Neural cell (in vitro differentiated cells): Measurements from ENCODE around the gene KCNK2. TPM values are rescaled to one million over a fixed set of nuclear protein-coding genes. Genes with fewer than 3 reads are reported as not detected.

Source experiments
- H2AFZ ChIP-seq: fragments of 200-600, 300-800 bp; sonication (generic), shearing (Covaris generic); 2 replicates; pipeline ENCODE4 v1.6.0; 2014; ENCODE audit warnings: low read depth, mild to moderate bottlenecking, antibody characterized with exemption, low read length, moderate library complexity
- H3F3A ChIP-seq: fragments of 200-600 bp; shearing (Covaris generic); 2 replicates; pipeline ENCODE4 v1.6.1; 2016; ENCODE audit warnings: mild to moderate bottlenecking, moderate library complexity, mixed read lengths, antibody characterized with exemption, low read length; ENCODE audit not compliant: insufficient read depth, poor library complexity, severe bottlenecking
- H3K27ac ChIP-seq: fragments of 200-600, 300-800 bp; sonication (generic), shearing (Covaris generic); 2 replicates; pipeline ENCODE4 v1.5.1; 2014; ENCODE audit warnings: mild to moderate bottlenecking, low read length, moderate library complexity
- H3K27me3 ChIP-seq: fragments of 300-800, 200-600 bp; sonication (generic), shearing (Covaris generic); 2 replicates; pipeline ENCODE4 v1.6.0; 2014; ENCODE audit warnings: mild to moderate bottlenecking, low read depth, low read length, moderate library complexity; ENCODE audit not compliant: insufficient read depth
- H3K36me3 ChIP-seq: fragments of 300-800, 200-600 bp; sonication (generic), shearing (Covaris generic); 2 replicates; pipeline ENCODE4 v1.5.1; 2014; ENCODE audit warnings: mild to moderate bottlenecking, antibody characterized with exemption, low read length, moderate library complexity; ENCODE audit not compliant: insufficient read depth
- H3K4me2 ChIP-seq: fragments of 300-800, 200-600 bp; sonication (generic), shearing (Covaris generic); 2 replicates; pipeline ENCODE4 v1.6.0; 2014; ENCODE audit warnings: mild to moderate bottlenecking, low read length
- H3K4me3 ChIP-seq: fragments of 300-800, 200-600 bp; sonication (generic), shearing (Covaris generic); 2 replicates; pipeline ENCODE4 v1.5.1; 2014; ENCODE audit warnings: mild to moderate bottlenecking, low read length, moderate library complexity
- H3K79me2 ChIP-seq: fragments of 200-600 bp; shearing (Covaris generic); replicated peaks from 2 replicates; pipeline ENCODE4 v1.6.0; 2014; ENCODE audit warnings: mild to moderate bottlenecking, low read length, moderate library complexity; ENCODE audit not compliant: insufficient read depth
- H3K9ac ChIP-seq: fragments of 300-800, 200-600 bp; sonication (generic), shearing (Covaris generic); 2 replicates; pipeline ENCODE4 v1.6.1; 2016; ENCODE audit warnings: mild to moderate bottlenecking, low read length, mixed read lengths
- H3K9me2 ChIP-seq: fragments of 200-600 bp; shearing (Covaris generic); 2 replicates; pipeline ENCODE4 v1.6.1; 2016; ENCODE audit warnings: mild to moderate bottlenecking, low read length, mixed read lengths; ENCODE audit not compliant: insufficient read depth
- H3K9me3 ChIP-seq: fragments of 200-600, 300-800 bp; sonication (generic), shearing (Covaris generic); 2 replicates; pipeline ENCODE4 v1.6.1; 2016; ENCODE audit warnings: mild to moderate bottlenecking, mixed run types, low read length, moderate library complexity, mixed read lengths
- H4K20me1 ChIP-seq: fragments of 200-600 bp; shearing (Covaris generic); 2 replicates; pipeline ENCODE4 v1.6.1; 2016; ENCODE audit warnings: mild to moderate bottlenecking, mixed run types; ENCODE audit not compliant: insufficient read depth
- CTCF ChIP-seq: fragments of 450-650 bp; IDR thresholded peaks from 2 replicates; pipeline ENCODE4 v1.5.1; 2014; ENCODE audit warnings: antibody characterized with exemption, mild to moderate bottlenecking, moderate library complexity; ENCODE audit not compliant: poor library complexity, severe bottlenecking
- EP300 ChIP-seq: fragments of 450-650 bp; conservative IDR thresholded peaks from 2 replicates; pipeline ENCODE4 v1.6.1; 2014; ENCODE audit warnings: antibody characterized with exemption, mild to moderate bottlenecking, moderate library complexity; ENCODE audit not compliant: poor library complexity, severe bottlenecking
- EZH2 ChIP-seq: fragments of 200-600, 300-800 bp; shearing (Covaris generic), sonication (generic); IDR thresholded peaks from 2 replicates; pipeline ENCODE4 v1.6.1; 2014; ENCODE audit warnings: antibody characterized with exemption, low read length, borderline replicate concordance, mild to moderate bottlenecking; ENCODE audit not compliant: insufficient read depth, poor library complexity, severe bottlenecking
- MXI1 ChIP-seq: fragments of 450-650 bp; conservative IDR thresholded peaks from 2 replicates; pipeline ENCODE4 v1.6.1; 2014; ENCODE audit warnings: antibody characterized with exemption, mild to moderate bottlenecking; ENCODE audit not compliant: poor library complexity, severe bottlenecking
- POLR2AphosphoS5 ChIP-seq: IDR thresholded peaks from 2 replicates; pipeline ENCODE4 v1.6.1; 2012
- RAD21 ChIP-seq: fragments of 450-650 bp; conservative IDR thresholded peaks from 2 replicates; pipeline ENCODE4 v1.6.1; 2014; ENCODE audit warnings: antibody characterized with exemption, mild to moderate bottlenecking, moderate library complexity
- SMC3 ChIP-seq: fragments of 450-650 bp; conservative IDR thresholded peaks from 2 replicates; pipeline ENCODE4 v1.6.1; 2014; ENCODE audit warnings: antibody characterized with exemption, mild to moderate bottlenecking, moderate library complexity; ENCODE audit not compliant: poor library complexity
- TAF1 ChIP-seq: IDR thresholded peaks from 2 replicates; pipeline ENCODE4 v1.6.1; 2012; ENCODE audit warnings: low read depth
- polyA plus RNA-seq: library from polyadenylated mRNA; depleted of rRNA; stranded (reverse); fragments of >200 nt; gene quantifications from 2 replicates; pipeline ENCODE4 v1.2.3, GENCODE V29; 2014
- TF ChIP-seq, protein P1 (sequence below): IDR thresholded peaks from 2 replicates; pipeline ENCODE4 v1.6.1; 2012; ENCODE audit warnings: borderline replicate concordance

The KCNK2 gene
- polyA plus RNA-seq, 1 donor from 2014 or later: 6.8 TPM

GRCh38 chr1:215109171-215109570, 26.6 kb downstream of the KCNK2 start:
- no peak for TF ChIP-seq SMC3
- no peak for TF ChIP-seq TAF1
- TF ChIP-seq RAD21: no peak
- no peak for TF ChIP-seq EZH2
- TF ChIP-seq, protein P1, sequence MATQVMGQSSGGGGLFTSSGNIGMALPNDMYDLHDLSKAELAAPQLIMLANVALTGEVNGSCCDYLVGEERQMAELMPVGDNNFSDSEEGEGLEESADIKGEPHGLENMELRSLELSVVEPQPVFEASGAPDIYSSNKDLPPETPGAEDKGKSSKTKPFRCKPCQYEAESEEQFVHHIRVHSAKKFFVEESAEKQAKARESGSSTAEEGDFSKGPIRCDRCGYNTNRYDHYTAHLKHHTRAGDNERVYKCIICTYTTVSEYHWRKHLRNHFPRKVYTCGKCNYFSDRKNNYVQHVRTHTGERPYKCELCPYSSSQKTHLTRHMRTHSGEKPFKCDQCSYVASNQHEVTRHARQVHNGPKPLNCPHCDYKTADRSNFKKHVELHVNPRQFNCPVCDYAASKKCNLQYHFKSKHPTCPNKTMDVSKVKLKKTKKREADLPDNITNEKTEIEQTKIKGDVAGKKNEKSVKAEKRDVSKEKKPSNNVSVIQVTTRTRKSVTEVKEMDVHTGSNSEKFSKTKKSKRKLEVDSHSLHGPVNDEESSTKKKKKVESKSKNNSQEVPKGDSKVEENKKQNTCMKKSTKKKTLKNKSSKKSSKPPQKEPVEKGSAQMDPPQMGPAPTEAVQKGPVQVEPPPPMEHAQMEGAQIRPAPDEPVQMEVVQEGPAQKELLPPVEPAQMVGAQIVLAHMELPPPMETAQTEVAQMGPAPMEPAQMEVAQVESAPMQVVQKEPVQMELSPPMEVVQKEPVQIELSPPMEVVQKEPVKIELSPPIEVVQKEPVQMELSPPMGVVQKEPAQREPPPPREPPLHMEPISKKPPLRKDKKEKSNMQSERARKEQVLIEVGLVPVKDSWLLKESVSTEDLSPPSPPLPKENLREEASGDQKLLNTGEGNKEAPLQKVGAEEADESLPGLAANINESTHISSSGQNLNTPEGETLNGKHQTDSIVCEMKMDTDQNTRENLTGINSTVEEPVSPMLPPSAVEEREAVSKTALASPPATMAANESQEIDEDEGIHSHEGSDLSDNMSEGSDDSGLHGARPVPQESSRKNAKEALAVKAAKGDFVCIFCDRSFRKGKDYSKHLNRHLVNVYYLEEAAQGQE: no peak
- TF ChIP-seq POLR2AphosphoS5: no peak
- TF ChIP-seq EP300: no peak
- no peak for TF ChIP-seq CTCF
- no peak for TF ChIP-seq MXI1
- Histone ChIP-seq H3K4me2 (no peak overlapping the region), H3K27ac (no peak overlapping the region), H3K27me3 (no peaks in the 10 kb centered on the region), H3K9me3 (peaks cover 7% of the 10 kb centered on the region), H3F3A (no peaks in the 10 kb centered on the region), H3K9ac (no peak overlapping the region), H3K36me3 (no peaks in the 10 kb centered on the region), H4K20me1 (no peaks in the 10 kb centered on the region), H3K79me2 (no peaks in the 10 kb centered on the region), H3K4me3 (no peak overlapping the region), H2AFZ (no peak overlapping the region), H3K9me2 (no peaks in the 10 kb centered on the region)

- H3K79me2 ChIP-seq: no peaks in the 10 kb centered on the region
- H4K20me1 ChIP-seq: no peaks in the 10 kb centered on the region
- no peak overlapping the region for H3K27ac ChIP-seq
- no peak overlapping the region for H3K9ac ChIP-seq
- no peaks in the 10 kb centered on the region for H3K36me3 ChIP-seq
- H3F3A ChIP-seq: no peaks in the 10 kb centered on the region
- H3K27me3 ChIP-seq: no peaks in the 10 kb centered on the region
- no peak overlapping the region for H3K4me2 ChIP-seq
- H3K9me2 ChIP-seq: no peaks in the 10 kb centered on the region
- H2AFZ ChIP-seq: no peak overlapping the region
- TF ChIP-seq SMC3 (no peak), MXI1 (no peak), EP300 (no peak), CTCF (no peak), TAF1 (no peak), EZH2 (no peak), POLR2AphosphoS5 (no peak), RAD21 (no peak)
- TF ChIP-seq, protein P1: no peak
- peaks cover 7% of the 10 kb centered on the region for H3K9me3 ChIP-seq
- H3K4me3 ChIP-seq: no peak overlapping the region
Observed at GRCh38 chr1:215111916-215112315, 29.4 kb downstream of the KCNK2 start.
